ENCODE results near the gene CIROP.
A peak's percentile ranks its signal among the peaks of the same experiment; 100 is the strongest.
"Not testable (repeated sequence)": the region's sequence is repeated elsewhere in the genome, so short reads cannot be mapped to it uniquely, and the experiment has no call there.

CIROP gene

DNA sequence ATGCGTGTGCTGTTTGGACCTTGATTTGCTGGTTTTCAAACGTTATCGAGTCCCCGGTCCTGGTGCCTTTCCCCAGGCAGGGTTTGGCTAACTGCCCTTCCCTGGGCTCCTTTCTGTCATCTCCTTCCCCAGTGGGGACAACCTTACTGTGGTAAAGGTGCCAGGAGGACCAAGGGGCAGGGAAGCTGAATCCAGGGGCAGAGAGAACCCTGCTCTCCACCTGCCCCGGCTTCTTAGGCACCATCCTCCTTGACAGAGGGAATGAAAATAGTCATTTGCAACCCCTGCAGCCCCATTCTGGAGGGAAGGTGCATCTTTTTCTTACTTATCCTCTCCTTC lies 9.3 kb upstream of the CIROP start:
- no peak for DNase-seq (ENCODE audit: low read depth, low spot score)

GRCh38 chr14:23113431-23114119 lies 8.8 kb upstream of the CIROP start:
- no peak for DNase-seq (ENCODE audit: low read depth, low spot score)

GRCh38 chr14:23112359-23113178 lies 7.8 kb upstream of the CIROP start:
- no peak for DNase-seq (ENCODE audit: low read depth, low spot score)

DNA sequence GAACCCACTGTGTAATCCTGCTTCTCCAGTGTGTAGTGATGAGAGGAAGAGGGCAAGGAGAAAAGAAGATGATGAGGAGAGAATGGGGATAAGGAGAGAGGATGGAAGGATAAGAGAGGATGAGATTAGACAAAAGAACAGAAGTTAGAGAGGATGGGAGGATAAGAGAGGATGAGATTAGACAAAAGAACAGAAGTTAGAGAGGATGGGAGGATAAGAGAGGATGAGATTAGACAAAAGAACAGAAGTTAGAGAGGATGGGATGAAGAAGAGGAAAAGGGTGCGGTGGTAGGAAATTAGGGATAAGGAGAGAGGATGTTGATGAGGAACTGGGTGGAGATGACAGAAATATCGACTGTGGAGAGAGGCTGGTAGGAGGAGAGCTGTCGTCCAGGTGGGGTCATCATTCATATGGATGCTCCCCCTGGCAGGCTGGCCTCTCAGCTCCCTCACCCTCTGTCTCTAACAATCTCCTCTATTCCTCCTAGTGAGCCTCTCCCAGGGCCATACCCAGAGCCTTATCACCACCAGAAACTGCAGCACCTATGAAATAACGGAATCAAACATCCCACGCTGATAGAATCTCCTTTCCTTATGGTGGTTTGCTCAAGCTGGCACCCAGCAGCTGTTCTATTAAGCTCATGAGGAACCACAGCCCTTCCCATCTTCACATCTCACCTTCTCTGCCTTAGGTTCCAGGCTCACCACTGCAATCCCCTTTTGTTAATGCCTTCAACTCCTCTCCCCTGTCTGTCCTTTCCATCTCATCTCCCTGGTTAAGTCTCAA lies 6.0 kb upstream of the CIROP start:
- no peak for DNase-seq (ENCODE audit: low read depth, low spot score)

DNA sequence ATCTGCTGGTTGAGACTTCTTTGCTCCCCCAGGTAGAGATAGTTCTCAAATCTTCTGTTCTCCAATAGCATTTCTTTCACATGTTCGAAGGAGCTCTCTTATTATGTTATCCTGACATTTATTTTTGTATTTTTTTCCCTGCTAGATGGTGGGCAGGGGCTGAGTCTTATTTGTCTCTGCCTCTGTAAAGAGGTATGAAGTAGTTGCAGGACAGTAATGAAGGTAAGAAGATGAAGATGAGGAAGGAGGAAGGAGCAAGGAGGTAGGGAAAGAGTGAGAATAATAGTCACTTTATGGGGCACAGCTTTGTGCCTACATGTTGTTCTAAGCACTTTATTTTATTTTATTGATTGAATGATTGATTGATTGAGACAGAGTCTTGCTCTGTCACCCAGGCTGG lies 5.0 kb upstream of the CIROP start:
- no peak for DNase-seq (ENCODE audit: low read depth, low spot score)

DNA sequence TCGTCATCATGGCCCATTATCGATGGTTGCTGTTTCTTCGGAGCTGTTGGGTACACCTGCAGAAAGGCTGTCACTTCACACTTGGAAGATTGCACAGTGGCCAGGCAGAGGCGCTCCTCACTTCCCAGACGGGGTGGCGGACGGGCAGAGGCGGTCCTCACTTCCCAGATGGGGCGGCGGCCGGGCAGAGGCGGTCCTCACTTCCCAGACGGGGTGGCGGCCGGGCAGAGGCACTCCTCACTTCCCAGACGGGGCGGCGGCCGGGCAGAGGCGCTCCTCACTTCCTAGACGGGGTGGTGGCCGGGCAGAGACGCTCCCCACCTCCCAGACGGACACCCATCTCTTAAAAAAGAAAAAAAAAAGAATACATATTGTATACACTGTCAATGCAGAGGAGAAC lies 3.4 kb upstream of the CIROP start:
- DNase-seq (ENCODE audit: low read depth, low spot score), result not testable (repeated sequence)

GRCh38 chr14:23107620-23108019 lies 2.8 kb upstream of the CIROP start:
- DNase-seq (ENCODE audit: low read depth, low spot score), result not testable (repeated sequence)

DNA sequence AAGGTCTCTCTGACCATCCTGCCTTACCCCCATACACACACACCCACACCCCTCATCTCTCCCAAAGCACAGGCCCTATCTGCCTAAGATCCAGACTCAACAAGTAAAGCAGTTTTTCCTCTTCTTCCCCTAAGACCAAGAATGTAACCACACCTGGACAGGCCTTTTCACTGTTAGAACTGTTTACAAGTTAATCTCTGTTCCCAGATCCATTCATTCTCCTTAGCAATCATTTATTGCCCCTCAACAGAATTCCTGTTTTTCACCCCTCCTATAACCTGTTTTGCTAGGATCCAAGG lies 1.9 kb upstream of the CIROP start:
- no peak for DNase-seq (ENCODE audit: low read depth, low spot score)

- DNase-seq (ENCODE audit: low read depth, low spot score), result no peak
Observed at GRCh38 chr14:23105348-23105824, 597 bp upstream of the CIROP start.

GRCh38 chr14:23104070-23104590 lies 659 bp downstream of the CIROP start:
- no peak for DNase-seq (ENCODE audit: low read depth, low spot score)

DNA sequence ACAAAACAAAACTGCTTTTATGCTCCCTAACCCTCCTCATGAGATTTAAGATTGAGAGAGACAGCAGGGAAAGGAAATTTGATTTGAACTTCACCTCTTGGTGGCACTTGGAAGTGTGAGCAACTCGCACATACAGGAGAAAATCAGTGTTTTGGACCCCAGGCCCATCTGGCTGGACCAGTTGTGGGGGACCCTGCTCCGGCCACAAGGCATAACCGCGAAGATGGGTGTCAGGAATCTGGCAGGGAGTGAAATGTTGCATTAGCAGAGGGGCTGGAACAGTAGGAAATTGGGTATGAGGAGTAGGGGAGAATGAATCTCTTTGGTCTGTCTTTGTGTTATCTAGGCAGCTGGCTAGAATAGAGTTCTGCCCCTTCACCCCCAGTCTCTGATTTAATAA lies 1.2 kb downstream of the CIROP start:
- DNase-seq (ENCODE audit: low read depth, low spot score), result no peak

DNA sequence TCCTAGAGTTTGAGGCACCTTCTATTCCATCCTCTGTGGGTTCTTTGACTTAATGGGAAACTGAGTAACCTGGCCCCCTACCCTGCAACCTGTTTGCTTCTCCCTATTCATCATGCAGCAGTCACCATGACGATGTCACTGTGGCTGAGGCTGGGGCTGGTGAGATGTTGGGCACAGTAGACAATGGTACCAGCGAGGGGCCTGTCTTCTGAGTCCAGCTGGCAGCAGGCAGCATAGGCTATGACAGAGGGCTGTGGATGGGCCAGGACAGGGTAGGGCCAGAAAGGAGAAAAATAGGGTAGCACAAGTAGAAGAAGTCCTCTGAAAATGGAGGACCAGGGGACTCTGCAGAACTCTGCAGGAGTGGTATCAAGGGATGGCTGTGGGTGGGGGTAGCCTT lies 2.0 kb downstream of the CIROP start:
- DNase-seq (ENCODE audit: low read depth, low spot score), result no peak

- no peak for DNase-seq (ENCODE audit: low read depth, low spot score)
Observed at GRCh38 chr14:23101986-23102625, 2.7 kb downstream of the CIROP start.

- DNase-seq (ENCODE audit: low read depth, low spot score), result no peak
Observed at GRCh38 chr14:23101213-23101970, 3.4 kb downstream of the CIROP start.

DNA sequence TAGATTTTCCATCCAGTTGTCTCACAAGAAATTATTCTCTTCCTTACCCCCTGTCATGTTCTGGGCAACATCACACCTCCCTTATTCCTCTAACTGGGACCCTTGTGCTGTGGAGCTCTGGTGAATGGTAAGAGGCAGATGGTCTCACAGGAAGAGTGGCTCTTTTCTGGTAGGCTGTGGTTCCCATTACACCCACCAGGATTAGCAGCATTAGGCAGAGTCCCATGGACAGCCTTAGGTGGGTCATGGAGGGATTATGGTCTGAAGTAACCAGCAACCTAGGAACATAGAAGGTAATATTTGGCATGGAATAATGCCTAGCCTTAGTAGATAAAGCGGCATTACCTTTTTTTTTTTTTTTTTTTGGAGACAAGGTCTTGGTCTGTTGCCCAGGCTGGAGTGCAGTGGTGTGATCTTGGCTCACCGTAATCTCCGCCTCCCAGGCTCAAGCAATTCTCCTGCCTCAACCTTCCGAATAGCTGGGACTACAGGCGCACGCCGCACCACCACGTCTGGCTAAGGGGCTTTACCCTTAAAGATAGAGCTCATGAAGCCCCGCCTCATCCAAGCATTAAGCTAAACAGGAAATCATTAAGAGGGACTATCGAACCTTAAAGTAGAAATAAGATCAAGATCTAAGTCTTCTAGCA lies 5.5 kb downstream of the CIROP start:
- DNase-seq (ENCODE audit: low read depth, low spot score), result no peak

GRCh38 chr14:23097786-23098185 lies 7.0 kb downstream of the CIROP start:
- no peak for DNase-seq (ENCODE audit: low read depth, low spot score)

DNA sequence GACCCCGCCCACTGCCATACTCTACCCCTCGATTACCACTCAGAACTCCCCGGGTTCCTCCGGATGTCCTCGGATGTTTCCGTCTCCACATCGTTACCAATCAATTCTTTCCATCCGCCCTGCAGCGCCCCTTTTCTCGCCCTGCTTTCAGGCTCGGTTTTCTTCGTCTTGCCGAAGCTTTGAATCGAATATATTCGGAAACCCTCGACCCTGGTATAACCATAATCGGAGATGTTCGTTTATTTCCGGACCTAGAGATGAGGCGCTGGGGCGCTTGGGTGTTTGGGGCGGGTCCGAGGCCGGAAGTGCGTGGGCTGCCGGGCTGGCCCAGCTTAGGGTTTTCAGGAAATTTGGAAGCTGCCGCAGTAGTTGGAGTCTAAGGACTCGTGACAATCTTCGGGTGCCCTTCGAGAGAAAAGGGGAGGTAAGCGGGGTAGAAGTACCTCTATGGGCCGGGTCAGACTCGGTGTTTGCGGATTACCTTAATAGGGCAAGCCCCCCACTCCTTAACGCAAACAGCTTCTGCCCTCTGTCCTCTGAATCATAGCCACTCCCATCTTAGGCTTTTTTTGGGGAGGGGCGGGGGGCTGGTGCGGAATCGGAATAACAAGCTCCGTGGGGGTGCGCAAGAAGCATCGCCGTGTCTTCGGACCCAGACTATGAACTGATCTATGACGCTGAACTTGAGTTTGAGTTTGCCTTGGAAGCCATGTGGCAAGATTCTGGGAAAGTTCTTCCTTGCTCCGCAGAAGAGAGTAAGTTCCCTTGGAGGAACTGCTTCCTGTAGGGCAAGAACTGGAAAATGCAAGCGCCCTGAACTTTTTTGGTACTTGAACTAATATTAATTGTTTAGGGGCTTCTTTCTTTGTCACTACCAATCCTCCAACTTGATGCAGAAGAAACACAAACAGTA lies 9.3 kb downstream of the CIROP start, which contains the start of gene C14orf119:
TSS of gene C14orf119 (plus strand) at position 310 of the 913 bp plus-strand sequence. CDS start 2,154 bp downstream, outside the sequence.
- peak; percentile 99 for DNase-seq (ENCODE audit: low read depth, low spot score)

DNA sequence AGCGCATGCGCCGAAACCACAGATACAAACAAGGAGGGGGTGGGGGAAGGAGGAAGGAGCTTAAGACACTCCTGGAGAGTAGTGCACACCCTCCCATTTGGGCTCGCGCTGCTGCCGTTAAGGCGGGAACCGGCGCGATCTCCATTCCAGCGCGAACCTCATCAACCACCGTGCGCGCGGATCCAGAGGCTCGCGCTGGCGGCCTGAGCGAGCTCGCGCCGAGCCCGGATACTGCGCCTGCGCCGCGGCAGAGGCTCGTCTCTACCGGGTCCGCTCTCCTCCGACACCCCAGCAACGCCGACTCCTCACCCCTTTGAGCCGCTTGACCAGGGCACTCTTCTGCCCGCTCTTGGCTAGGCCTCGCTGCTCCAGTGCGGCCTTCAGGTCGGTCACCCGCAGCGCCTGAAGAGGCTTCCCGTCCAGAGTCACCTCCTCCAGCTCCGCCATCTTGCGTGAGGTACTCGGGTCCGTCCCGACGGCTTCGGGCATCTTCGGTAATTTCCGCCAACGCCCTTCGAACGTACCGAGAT lies 10.1 kb downstream of the CIROP start, which contains the start of gene ACIN1:
TSS of gene ACIN1 (minus strand) at position 471 of the 530 bp plus-strand sequence. CDS start at position 447, 24 bp downstream.
- no peak for DNase-seq (ENCODE audit: low read depth, low spot score)
